Upper lobe of left lung (tissue), 6 donors: ENCODE results near the gene EML5. TPM values are rescaled to one million over a fixed set of nuclear protein-coding genes. Genes with fewer than 3 reads are reported as not detected.

ENCODE experiments used
- ATAC-seq, 2 donors: fragments of 200-7000 bp; cut with Tn5 transposase; one replicate each; pipeline ENCODE4 v1.9.1; 2022; ENCODE audit warnings: mild to moderate bottlenecking in 2 of 2, moderate library complexity in 2 of 2; ENCODE audit not compliant: low FRiP score in 2 of 2
- DNase-seq, 2 donors: peaks; one replicate each; pipeline ENCODE4 v3.0.0-alpha.2; 2019 to 2020
- H3K27ac ChIP-seq, 4 donors: fragments of 200-600 bp; sonication (generic); one replicate each; pipeline ENCODE4 v1.5.1; 2016 to 2019
- H3K27me3 ChIP-seq, 4 donors: fragments of 200-600 bp; sonication (generic); one replicate each; pipeline ENCODE4 v1.5.1; 2017 to 2019
- H3K36me3 ChIP-seq, 4 donors: fragments of 200-600 bp; sonication (generic); one replicate each; pipeline ENCODE4 v1.5.1; 2016 to 2019
- H3K4me1 ChIP-seq, 4 donors: fragments of 200-600 bp; sonication (generic); one replicate each; pipeline ENCODE4 v1.5.1; 2018 to 2019
- H3K4me3 ChIP-seq, 4 donors: fragments of 200-600 bp; sonication (generic); one replicate each; pipeline ENCODE4 v1.5.1; 2017 to 2019; ENCODE audit warnings: mild to moderate bottlenecking in 2 of 4, moderate library complexity in 1 of 4
- H3K9me3 ChIP-seq, 4 donors: fragments of 200-600 bp; sonication (generic); one replicate each; pipeline ENCODE4 v1.5.1; 2018 to 2019
- EP300 ChIP-seq, 4 donors: sonication (generic); formaldehyde crosslinking; IDR thresholded peaks; one replicate each; pipeline ENCODE4 v1.5.1; 2017; ENCODE audit warnings: antibody characterized with exemption in 4 of 4, control low read depth in 2 of 4
- POLR2A ChIP-seq, 4 donors: fragments of 450-650 bp; IDR thresholded peaks; one replicate each; pipeline ENCODE4 v1.5.1; 2016 to 2017; ENCODE audit warnings: antibody characterized with exemption in 4 of 4, mild to moderate bottlenecking in 2 of 4
- POLR2AphosphoS5 ChIP-seq, 2 donors: sonication (generic); formaldehyde crosslinking; IDR thresholded peaks; one replicate each; pipeline ENCODE4 v1.5.1; 2017; ENCODE audit warnings: antibody characterized with exemption in 2 of 2
- WGBS, 2 donors: methylation state at CpG; one replicate each; pipeline ENCODE4 v1.1.5; 2017 to 2018; 5-methylcytosine and 5-hydroxymethylcytosine counted together
- total RNA-seq, 6 donors: library from RNA; depleted of rRNA in 4 of 6; stranded (reverse); fragments of >200 nt in 4 of 6; gene quantifications; one replicate each; pipeline versions ENCODE4 v1.1.0 to v1.2.1, GENCODE V29; 2016 to 2021
- TF ChIP-seq, protein P1 (sequence below), 6 experiments: fragments of 450-650 bp in 4 of 6; fragments of 200-600 bp in 2 of 6; sonication (generic) in 2 of 6; IDR thresholded peaks; one replicate each; pipeline ENCODE4 v1.5.1; 2016 to 2019; ENCODE audit warnings: antibody characterized with exemption in 6 of 6
- donor health status: DM: no; HTN: no; CAD: no; lungs with moderate emphysema.
- donor health status: DM: no; HTN: yes; CAD: no; lungs with severe emphysema.

The EML5 gene
- total RNA-seq, 6 donors from 2014 or later: 0.98 to 10.5 (median 3.3) TPM

DNA sequence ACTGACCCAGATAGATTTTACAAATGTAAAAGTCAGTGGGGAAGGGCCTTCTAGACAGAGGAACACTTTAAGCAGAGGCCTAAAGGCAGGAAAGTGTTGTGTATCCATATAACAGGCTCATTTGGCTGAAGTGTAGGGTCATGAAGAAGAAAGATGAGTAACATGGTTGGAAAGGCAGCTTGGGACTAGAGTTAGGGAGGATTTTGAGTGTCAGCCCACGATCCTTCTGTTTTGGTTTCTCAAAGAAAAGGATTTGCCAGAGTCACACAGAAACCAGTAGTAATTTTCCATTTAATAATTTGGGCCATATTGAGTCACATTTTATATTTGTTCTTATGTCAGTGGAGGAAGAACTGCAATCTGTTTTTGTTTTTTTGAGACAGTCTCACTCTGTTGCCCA lies 153.5 kb downstream of the EML5 start:
- WGBS, 2 donors: 80 to 91% methylated on average over 1 of the region's 1 CpG
- Histone ChIP-seq H3K27me3 (no peaks in the 10 kb centered on the region), H3K27ac (no peak overlapping the region), H3K4me1 (no peaks in the 10 kb centered on the region), H3K9me3 (peaks cover 0 to 5% (median 3%) of the 10 kb centered on the region in 4 donors), H3K4me3 (no peak overlapping the region), H3K36me3 (no peaks in the 10 kb centered on the region)
- no peak for DNase-seq
- TF ChIP-seq POLR2AphosphoS5 (IDR thresholded peaks at IDR 0.05): no peak
- TF ChIP-seq POLR2A (IDR thresholded peaks at IDR 0.05): no peak
- TF ChIP-seq, protein P1, sequence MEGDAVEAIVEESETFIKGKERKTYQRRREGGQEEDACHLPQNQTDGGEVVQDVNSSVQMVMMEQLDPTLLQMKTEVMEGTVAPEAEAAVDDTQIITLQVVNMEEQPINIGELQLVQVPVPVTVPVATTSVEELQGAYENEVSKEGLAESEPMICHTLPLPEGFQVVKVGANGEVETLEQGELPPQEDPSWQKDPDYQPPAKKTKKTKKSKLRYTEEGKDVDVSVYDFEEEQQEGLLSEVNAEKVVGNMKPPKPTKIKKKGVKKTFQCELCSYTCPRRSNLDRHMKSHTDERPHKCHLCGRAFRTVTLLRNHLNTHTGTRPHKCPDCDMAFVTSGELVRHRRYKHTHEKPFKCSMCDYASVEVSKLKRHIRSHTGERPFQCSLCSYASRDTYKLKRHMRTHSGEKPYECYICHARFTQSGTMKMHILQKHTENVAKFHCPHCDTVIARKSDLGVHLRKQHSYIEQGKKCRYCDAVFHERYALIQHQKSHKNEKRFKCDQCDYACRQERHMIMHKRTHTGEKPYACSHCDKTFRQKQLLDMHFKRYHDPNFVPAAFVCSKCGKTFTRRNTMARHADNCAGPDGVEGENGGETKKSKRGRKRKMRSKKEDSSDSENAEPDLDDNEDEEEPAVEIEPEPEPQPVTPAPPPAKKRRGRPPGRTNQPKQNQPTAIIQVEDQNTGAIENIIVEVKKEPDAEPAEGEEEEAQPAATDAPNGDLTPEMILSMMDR (IDR thresholded peaks at IDR 0.05): no peak
- TF ChIP-seq EP300 (IDR thresholded peaks at IDR 0.05): no peak
- ATAC-seq: peak in 1 of 2 donors; percentile 44

DNA sequence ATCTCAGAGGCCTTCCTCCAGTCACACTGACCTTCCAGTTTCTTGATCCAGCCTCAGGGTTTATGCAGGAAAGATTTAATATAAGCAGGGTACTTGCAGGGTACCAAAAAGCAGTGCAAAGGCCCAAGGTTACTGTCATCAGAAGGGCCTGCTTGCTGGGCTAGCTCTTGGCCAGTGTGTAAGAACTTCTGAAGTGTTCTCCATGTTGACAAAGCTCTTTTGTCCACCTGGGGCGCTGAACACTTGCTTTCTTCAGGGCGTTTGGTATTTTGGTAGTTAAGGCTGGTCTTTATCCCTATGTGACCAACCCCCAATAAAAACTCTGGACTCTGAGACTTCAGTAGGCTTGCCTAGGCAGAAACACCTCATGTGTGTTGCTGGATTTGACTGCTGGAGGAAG lies 160.2 kb downstream of the EML5 start:
- WGBS, 2 donors: 57 to 66% methylated on average over 2 of the region's 2 CpGs
- H3K36me3 ChIP-seq: no peaks in the 10 kb centered on the region
- no peaks in the 10 kb centered on the region for H3K4me1 ChIP-seq
- H3K27ac ChIP-seq: no peak overlapping the region
- H3K27me3 ChIP-seq: no peaks in the 10 kb centered on the region
- H3K4me3 ChIP-seq: no peak overlapping the region
- DNase-seq: peak in 1 of 2 donors; percentile 24
- TF ChIP-seq EP300 (IDR thresholded peaks at IDR 0.05): no peak
- TF ChIP-seq, protein P1 (IDR thresholded peaks at IDR 0.05): no peak
- TF ChIP-seq POLR2A (IDR thresholded peaks at IDR 0.05): no peak
- no peak for TF ChIP-seq POLR2AphosphoS5 (IDR thresholded peaks at IDR 0.05)
- no peaks in the 10 kb centered on the region for H3K9me3 ChIP-seq
- ATAC-seq: no peak

DNA sequence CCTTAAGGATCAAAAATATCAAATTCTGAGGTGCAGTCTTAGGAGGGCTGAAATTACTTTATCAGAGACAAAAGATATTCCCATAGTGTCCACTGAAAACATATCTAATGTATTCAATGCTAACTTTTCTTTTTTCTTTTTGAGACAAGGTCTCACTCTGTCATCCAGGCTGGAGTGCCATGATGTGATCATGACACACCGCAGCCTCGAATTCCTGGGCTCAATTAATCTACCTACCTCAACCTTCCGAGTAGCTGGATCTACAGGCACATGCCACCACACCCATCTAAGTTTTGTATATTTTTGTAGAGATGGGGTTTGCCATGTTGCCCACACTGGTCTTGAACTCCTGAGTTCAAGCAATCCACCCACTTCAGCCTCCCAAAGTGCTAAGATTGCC lies 161.7 kb downstream of the EML5 start:
- Histone ChIP-seq H3K36me3 (no peaks in the 10 kb centered on the region), H3K9me3 (no peaks in the 10 kb centered on the region), H3K27me3 (no peaks in the 10 kb centered on the region), H3K4me1 (no peaks in the 10 kb centered on the region), H3K27ac (no peak overlapping the region), H3K4me3 (no peak overlapping the region)
- ATAC-seq: no peak
- TF ChIP-seq EP300 (IDR thresholded peaks at IDR 0.05): no peak
- TF ChIP-seq POLR2A (IDR thresholded peaks at IDR 0.05): no peak
- no peak for TF ChIP-seq POLR2AphosphoS5 (IDR thresholded peaks at IDR 0.05)
- TF ChIP-seq, protein P1 (IDR thresholded peaks at IDR 0.05): no peak
- no peak for DNase-seq
- 59 to 97% methylated on average over 3 of the region's 3 CpGs for WGBS, 2 donors

DNA sequence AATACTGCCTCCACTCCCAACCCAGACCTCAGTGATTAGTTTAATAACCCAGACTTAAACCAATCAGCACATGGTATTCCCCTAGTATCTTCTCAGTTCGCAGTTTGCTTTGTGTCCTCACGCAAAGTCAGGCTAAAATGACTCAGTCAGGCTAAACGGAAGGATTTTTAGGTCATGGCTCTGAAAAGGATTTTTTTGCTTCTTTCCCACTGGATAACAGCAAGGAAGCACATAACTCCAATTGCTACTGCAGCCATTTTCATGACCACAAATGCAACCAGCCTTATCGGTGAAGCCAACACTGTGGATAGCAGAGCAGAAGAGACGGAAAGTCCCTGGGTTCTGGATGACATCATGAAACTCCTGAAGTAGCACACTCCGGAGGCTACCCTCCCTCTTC lies 162.2 kb downstream of the EML5 start:
- no peaks in the 10 kb centered on the region for H3K9me3 ChIP-seq
- TF ChIP-seq, protein P1 (IDR thresholded peaks at IDR 0.05): no peak
- TF ChIP-seq EP300 (IDR thresholded peaks at IDR 0.05) (no peak), POLR2AphosphoS5 (IDR thresholded peaks at IDR 0.05) (no peak), POLR2A (IDR thresholded peaks at IDR 0.05) (no peak)
- no peaks in the 10 kb centered on the region for H3K4me1 ChIP-seq
- 70 to 85% methylated on average over 6 of the region's 6 CpGs for WGBS, 2 donors
- DNase-seq: no peak
- no peaks in the 10 kb centered on the region for H3K27me3 ChIP-seq
- H3K36me3 ChIP-seq: no peaks in the 10 kb centered on the region
- H3K4me3 ChIP-seq: no peak overlapping the region
- ATAC-seq: peak in 1 of 2 donors; percentile 59
- H3K27ac ChIP-seq: no peak overlapping the region

DNA sequence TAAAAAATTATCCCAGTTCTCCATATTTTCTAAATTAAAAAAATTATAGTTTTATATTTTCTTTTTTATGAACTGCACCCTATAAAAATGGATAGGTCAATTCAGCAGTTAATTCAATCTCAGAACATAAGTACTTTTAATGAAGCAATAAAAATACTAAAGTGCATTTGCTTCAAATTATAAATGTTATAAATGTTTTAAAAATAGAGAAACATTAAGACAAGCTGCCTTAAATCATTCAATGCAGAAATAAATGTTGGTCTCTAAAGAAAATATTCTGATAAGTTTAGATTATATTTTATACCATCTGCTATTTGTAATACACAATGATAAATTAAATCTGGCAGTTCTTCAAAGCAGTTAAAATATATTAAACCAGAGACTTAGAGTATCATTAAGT lies 164.3 kb downstream of the EML5 start:
- H3K36me3 ChIP-seq: peaks cover 0 to 7% (median 0%) of the 10 kb centered on the region in 4 donors
- no peak for TF ChIP-seq POLR2A (IDR thresholded peaks at IDR 0.05)
- TF ChIP-seq POLR2AphosphoS5 (IDR thresholded peaks at IDR 0.05): no peak
- TF ChIP-seq EP300 (IDR thresholded peaks at IDR 0.05): no peak
- TF ChIP-seq, protein P1 (IDR thresholded peaks at IDR 0.05): no peak
- H3K27me3 ChIP-seq: no peaks in the 10 kb centered on the region
- no peak for ATAC-seq
- no peak for DNase-seq
- no peaks in the 10 kb centered on the region for H3K9me3 ChIP-seq
- no peaks in the 10 kb centered on the region for H3K4me1 ChIP-seq
- H3K4me3 ChIP-seq: no peak overlapping the region
- H3K27ac ChIP-seq: no peak overlapping the region
